Measurements from ENCODE around the gene AIFM1.

AIFM1 gene

DNA sequence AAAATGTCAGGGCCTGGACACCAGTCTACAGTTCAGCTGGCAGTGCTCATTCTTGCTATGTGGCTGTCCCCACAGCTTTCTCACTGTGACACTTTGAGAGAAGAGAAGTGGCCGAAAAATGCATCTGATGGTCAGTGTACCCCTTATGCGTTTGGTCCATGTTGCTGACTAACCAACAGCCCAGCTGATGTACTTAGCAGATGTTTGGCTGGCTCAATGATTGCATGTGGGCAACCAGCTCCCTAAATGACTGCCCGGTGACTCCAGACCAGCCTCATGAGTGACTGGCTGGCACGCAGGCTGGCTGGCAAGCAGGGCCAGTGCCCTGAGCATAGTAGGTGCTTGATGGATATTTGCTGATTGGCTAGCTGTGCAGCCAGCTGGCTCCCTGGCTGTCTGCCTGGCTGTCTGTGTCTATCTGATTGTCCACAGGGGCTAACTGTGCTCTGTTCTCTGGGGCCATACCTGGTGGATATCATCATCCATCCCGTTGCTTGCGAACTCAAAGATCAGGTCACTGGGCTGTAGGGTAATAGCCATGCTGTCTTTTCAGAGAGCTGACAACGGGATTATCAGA, 84.8 kb downstream of the AIFM1 start:
- TF ChIP-seq, protein P1, sequence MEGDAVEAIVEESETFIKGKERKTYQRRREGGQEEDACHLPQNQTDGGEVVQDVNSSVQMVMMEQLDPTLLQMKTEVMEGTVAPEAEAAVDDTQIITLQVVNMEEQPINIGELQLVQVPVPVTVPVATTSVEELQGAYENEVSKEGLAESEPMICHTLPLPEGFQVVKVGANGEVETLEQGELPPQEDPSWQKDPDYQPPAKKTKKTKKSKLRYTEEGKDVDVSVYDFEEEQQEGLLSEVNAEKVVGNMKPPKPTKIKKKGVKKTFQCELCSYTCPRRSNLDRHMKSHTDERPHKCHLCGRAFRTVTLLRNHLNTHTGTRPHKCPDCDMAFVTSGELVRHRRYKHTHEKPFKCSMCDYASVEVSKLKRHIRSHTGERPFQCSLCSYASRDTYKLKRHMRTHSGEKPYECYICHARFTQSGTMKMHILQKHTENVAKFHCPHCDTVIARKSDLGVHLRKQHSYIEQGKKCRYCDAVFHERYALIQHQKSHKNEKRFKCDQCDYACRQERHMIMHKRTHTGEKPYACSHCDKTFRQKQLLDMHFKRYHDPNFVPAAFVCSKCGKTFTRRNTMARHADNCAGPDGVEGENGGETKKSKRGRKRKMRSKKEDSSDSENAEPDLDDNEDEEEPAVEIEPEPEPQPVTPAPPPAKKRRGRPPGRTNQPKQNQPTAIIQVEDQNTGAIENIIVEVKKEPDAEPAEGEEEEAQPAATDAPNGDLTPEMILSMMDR (IDR thresholded peaks at IDR 0.05): no peak
- no peak overlapping the region for H3K4me3 ChIP-seq
- H3K27ac ChIP-seq: no peak overlapping the region
- DNase-seq (ENCODE audit: low spot score): no peak

DNA sequence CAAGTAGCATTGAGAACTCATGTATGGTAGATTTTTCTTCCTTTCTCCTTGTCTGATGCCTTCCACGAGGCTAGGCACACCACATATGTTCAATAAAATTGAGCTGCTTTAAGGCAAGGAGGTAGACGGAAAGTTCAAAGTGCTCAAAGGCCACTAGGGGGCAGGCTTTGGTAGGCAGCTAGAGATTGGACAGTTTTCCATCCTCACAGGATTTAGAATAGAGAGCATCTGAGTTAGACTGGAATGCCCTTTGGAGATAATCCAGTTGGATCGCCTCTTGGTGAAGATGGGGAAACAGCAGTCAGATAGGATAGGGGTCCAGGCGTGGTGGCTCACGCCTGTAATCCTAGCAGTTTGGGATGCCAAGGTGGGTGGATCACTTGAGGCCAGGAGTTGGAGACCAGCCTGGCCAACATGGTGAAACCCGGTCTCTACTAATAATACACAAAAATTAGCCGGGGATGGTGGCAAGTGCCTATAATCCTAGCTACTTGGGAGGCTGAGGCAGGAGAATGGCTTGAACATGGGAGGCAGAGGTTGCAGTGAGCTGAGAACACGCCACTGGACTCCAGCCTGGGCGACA, 85.7 kb downstream of the AIFM1 start:
- TF ChIP-seq, protein P1 (IDR thresholded peaks at IDR 0.05): peak; percentile 68
- Histone ChIP-seq H3K4me3 (no peak overlapping the region), H3K27ac (no peak overlapping the region)
- DNase-seq (ENCODE audit: low spot score): no peak

All from coronary artery (tissue), 2 donors.